Right atrium auricular region (tissue), 2 donors: ENCODE measurements around the gene DRD1. TPM values are rescaled to one million over a fixed set of nuclear protein-coding genes. Genes with fewer than 3 reads are reported as not detected.

ENCODE experiments used
- DNase-seq: peaks from one replicate; pipeline ENCODE4 v3.0.0-alpha.2; 2019; ENCODE audit warnings: low spot score
- H3K27ac ChIP-seq, 2 donors: fragments of 200-600 bp; sonication (generic); 1 replicate in 1 of 2; 2 replicates in 1 of 2; pipeline ENCODE4 v1.5.1; 2016 to 2019
- H3K27me3 ChIP-seq, 2 donors: fragments of 200-600 bp; sonication (generic); one replicate each; pipeline versions ENCODE4 v1.5.1 to v1.6.0; 2017 to 2019
- H3K36me3 ChIP-seq: fragments of 200-600 bp; sonication (generic); one replicate; pipeline ENCODE4 v1.5.1; 2016
- H3K4me1 ChIP-seq, 2 donors: fragments of 200-600 bp; sonication (generic); one replicate each; pipeline versions ENCODE4 v1.5.1 to v1.6.0; 2017 to 2019
- H3K4me3 ChIP-seq, 2 donors: fragments of 200-600 bp; sonication (generic); 1 replicate in 1 of 2; 2 replicates in 1 of 2; pipeline ENCODE4 v1.5.1; 2017 to 2019; ENCODE audit warnings: mild to moderate bottlenecking in 1 of 2, moderate library complexity in 1 of 2
- H3K9me3 ChIP-seq, 2 donors: fragments of 200-600 bp; sonication (generic); one replicate each; pipeline ENCODE4 v1.5.1; 2019
- CTCF ChIP-seq, 2 donors: fragments of 200-600 bp; sonication (generic); IDR thresholded peaks; one replicate each; pipeline ENCODE4 v1.5.1; 2019; ENCODE audit warnings: antibody characterized with exemption in 2 of 2
- total RNA-seq, 2 donors: library from RNA; depleted of rRNA; stranded (reverse); fragments of >200 nt; gene quantifications; one replicate each; pipeline ENCODE4 v1.1.0, GENCODE V29; 2016

Gene DRD1
- total RNA-seq, 2 donors from 2014 or later, result not detected

DNA sequence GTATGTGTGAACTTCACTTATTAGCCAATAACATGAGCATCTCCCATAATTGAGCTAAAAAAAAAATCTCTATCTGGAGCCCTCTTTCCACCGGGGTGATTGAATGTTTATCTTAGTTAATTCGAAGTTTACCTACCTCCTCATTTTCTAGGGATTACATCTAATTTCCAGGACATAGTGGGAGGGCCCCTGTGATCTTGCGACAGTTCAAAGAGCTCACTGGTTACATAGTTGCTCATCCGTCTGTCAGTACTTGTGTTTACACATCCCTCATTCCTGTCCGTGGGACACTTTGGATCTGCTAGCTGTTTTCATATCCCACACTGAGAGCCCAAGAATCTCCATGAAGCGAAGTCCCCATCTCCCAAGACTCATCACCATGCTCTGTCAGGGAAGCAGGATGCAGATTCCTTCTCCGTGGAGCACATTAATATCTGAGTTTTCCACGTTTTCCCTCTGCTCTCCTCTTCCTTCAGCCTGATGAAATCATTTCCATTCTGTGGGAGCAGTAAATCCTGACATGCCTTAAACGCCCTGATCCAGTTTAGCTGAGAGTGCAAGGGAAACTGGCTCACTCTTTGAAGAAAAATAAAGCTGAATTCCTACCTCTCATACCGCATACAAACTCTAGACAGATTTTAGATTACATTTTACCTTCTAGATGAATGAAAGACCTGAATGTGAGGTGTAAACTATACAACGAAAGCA, 24.2 kb upstream of the DRD1 start:
- DNase-seq, result no peak
- H3K4me1 ChIP-seq, result no peaks in the 10 kb centered on the region
- no peak overlapping the region for H3K4me3 ChIP-seq
- H3K36me3 ChIP-seq, result no peaks in the 10 kb centered on the region
- no peak for TF ChIP-seq CTCF (IDR thresholded peaks at IDR 0.05)
- no peak overlapping the region for H3K27ac ChIP-seq
- no peaks in the 10 kb centered on the region for H3K9me3 ChIP-seq
- H3K27me3 ChIP-seq, result no peaks in the 10 kb centered on the region

DNA sequence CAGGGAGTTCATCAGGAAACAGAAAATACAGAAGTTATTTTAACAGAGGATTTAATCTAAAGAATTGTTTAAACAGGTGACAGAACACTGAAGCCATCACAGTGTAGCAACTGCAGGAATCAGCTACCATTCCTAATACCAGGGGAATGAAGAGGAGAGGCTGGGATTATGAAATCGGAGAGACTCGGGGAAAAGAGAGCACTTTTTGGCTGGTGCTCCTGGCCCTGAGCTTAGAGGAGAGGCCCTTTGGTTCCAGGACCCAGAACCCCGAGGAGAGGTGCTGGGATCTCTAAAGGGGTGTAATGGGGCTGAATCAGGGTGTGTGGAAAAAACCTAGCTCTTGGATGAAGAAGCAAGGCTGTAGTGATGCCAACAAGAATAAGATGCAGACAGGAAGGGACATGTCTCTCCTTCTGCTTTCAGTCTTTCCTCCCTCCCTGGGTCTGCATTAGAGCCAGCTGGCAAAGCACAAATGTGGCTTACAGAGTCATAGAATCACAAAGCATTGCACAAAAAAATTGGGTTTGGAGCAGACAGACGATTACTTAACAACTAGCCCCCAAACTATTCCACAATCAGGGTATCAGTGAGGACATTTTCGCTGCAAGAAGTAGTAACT, 22.8 kb upstream of the DRD1 start:
- Histone ChIP-seq H3K9me3 (no peaks in the 10 kb centered on the region), H3K4me1 (no peaks in the 10 kb centered on the region), H3K27ac (peak overlapping the region in 1 of 2 donors; percentile 48), H3K36me3 (no peaks in the 10 kb centered on the region), H3K27me3 (no peaks in the 10 kb centered on the region), H3K4me3 (no peak overlapping the region)
- no peak for TF ChIP-seq CTCF (IDR thresholded peaks at IDR 0.05)
- peak; percentile 68 for DNase-seq

DNA sequence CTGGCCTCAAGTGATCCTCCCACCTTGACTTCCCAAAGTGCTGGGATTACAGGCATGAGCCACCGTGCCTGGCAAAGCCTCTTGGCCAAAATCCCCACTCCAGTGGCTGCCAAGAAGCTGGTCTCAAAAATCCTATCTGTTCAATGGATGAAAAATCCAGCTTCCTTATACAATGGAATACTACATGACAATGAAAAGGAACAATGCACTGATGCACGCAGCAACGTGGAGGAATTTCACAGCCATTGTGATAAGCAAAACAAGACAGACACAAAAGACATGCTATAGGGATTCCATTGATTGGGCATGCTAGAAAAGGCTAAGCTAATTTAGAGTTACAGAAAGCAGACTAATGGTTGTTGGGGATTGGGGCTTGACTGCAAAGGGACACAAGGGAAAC, 21.3 kb upstream of the DRD1 start:
- TF ChIP-seq CTCF (IDR thresholded peaks at IDR 0.05), result no peak
- Histone ChIP-seq H3K36me3 (no peaks in the 10 kb centered on the region), H3K4me1 (no peaks in the 10 kb centered on the region), H3K9me3 (no peaks in the 10 kb centered on the region), H3K27me3 (no peaks in the 10 kb centered on the region), H3K4me3 (no peak overlapping the region), H3K27ac (no peak overlapping the region)
- DNase-seq, result no peak

DNA sequence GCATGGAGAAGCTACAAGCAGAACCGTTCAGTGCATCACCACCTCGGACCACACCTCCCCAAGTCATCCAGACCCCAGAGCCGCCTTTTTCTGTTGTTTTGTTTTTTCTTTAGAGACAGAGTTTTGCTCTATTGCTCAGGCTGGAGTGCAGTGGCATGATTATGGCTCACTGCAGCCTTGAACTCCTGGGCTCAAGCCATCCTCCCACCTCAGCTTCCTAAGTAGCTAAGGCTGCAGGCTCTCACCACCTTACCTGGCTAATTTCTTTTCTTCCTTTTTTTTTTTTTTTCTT, 20.9 kb upstream of the DRD1 start:
- Histone ChIP-seq H3K4me1 (no peaks in the 10 kb centered on the region), H3K27ac (no peak overlapping the region), H3K36me3 (no peaks in the 10 kb centered on the region), H3K9me3 (no peaks in the 10 kb centered on the region), H3K27me3 (no peaks in the 10 kb centered on the region), H3K4me3 (no peak overlapping the region)
- TF ChIP-seq CTCF (IDR thresholded peaks at IDR 0.05), result no peak
- DNase-seq, result no peak

DNA sequence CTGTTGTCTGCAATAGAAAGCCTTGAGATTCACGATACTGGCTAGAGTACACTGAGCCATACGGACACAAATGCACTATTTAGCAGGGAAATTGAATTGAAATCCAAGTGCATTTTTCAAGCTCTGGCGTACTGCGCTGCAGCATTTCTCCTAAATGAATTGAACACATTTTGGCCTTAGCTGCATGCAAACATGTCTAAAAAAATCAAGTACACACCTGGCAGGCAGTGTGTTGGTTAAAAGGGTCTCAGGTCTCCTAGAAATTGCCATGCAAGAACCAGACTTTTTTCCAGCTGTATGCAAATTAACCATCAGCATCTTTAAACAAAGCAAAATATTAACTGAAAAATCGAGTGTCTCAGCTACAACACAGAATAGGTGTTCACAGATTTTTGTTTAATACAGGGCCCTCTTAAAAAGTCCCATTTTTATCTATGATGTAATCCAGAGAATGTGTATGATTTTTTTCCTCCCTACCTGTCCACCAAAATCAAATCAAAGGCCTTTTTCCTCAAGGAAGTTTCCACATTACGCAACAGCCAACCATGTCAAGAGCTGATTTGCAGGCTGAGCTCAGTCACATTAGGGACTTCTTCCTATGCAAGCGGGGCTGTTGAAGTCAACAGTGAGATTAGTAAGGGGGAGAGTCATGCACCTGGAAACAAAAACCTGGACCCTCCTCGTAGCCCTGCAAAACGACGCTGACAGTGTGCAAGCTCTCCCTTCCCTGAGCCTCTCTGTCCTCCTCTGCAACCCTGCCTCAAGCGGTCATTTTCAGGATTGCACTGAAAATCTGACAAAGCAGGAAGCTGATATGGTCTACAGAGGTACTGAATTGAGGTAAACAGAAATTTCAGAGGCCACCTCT, 20.3 kb upstream of the DRD1 start:
- Histone ChIP-seq H3K27ac (no peak overlapping the region), H3K4me1 (no peaks in the 10 kb centered on the region), H3K9me3 (no peaks in the 10 kb centered on the region), H3K36me3 (no peaks in the 10 kb centered on the region), H3K4me3 (no peak overlapping the region), H3K27me3 (no peaks in the 10 kb centered on the region)
- no peak for DNase-seq
- TF ChIP-seq CTCF (IDR thresholded peaks at IDR 0.05), result peak; percentile 49 to 71
